Upper lobe of left lung (tissue), 6 donors: ENCODE data around the gene ANKRD63. TPM values are rescaled to one million over a fixed set of nuclear protein-coding genes. Genes with fewer than 3 reads are reported as not detected.

Experiments
- ATAC-seq, 2 donors: fragments of 200-7000 bp; cut with Tn5 transposase; one replicate each; pipeline ENCODE4 v1.9.1; 2022; ENCODE audit warnings: mild to moderate bottlenecking in 2 of 2, moderate library complexity in 2 of 2; ENCODE audit not compliant: low FRiP score in 2 of 2
- DNase-seq, 2 donors: peaks; one replicate each; pipeline ENCODE4 v3.0.0-alpha.2; 2019 to 2020
- H3K27ac ChIP-seq, 4 donors: fragments of 200-600 bp; sonication (generic); one replicate each; pipeline ENCODE4 v1.5.1; 2016 to 2019
- H3K27me3 ChIP-seq, 4 donors: fragments of 200-600 bp; sonication (generic); one replicate each; pipeline ENCODE4 v1.5.1; 2017 to 2019
- H3K36me3 ChIP-seq, 4 donors: fragments of 200-600 bp; sonication (generic); one replicate each; pipeline ENCODE4 v1.5.1; 2016 to 2019
- H3K4me1 ChIP-seq, 4 donors: fragments of 200-600 bp; sonication (generic); one replicate each; pipeline ENCODE4 v1.5.1; 2018 to 2019
- H3K4me3 ChIP-seq, 4 donors: fragments of 200-600 bp; sonication (generic); one replicate each; pipeline ENCODE4 v1.5.1; 2017 to 2019; ENCODE audit warnings: mild to moderate bottlenecking in 2 of 4, moderate library complexity in 1 of 4
- H3K9me3 ChIP-seq, 4 donors: fragments of 200-600 bp; sonication (generic); one replicate each; pipeline ENCODE4 v1.5.1; 2018 to 2019
- EP300 ChIP-seq, 4 donors: sonication (generic); formaldehyde crosslinking; IDR thresholded peaks; one replicate each; pipeline ENCODE4 v1.5.1; 2017; ENCODE audit warnings: antibody characterized with exemption in 4 of 4, control low read depth in 2 of 4
- POLR2A ChIP-seq, 4 donors: fragments of 450-650 bp; IDR thresholded peaks; one replicate each; pipeline ENCODE4 v1.5.1; 2016 to 2017; ENCODE audit warnings: antibody characterized with exemption in 4 of 4, mild to moderate bottlenecking in 2 of 4
- POLR2AphosphoS5 ChIP-seq, 2 donors: sonication (generic); formaldehyde crosslinking; IDR thresholded peaks; one replicate each; pipeline ENCODE4 v1.5.1; 2017; ENCODE audit warnings: antibody characterized with exemption in 2 of 2
- WGBS, 2 donors: methylation state at CpG; one replicate each; pipeline ENCODE4 v1.1.5; 2017 to 2018; 5-methylcytosine and 5-hydroxymethylcytosine counted together
- total RNA-seq, 6 donors: library from RNA; depleted of rRNA in 4 of 6; stranded (reverse); fragments of >200 nt in 4 of 6; gene quantifications; one replicate each; pipeline versions ENCODE4 v1.1.0 to v1.2.1, GENCODE V29; 2016 to 2021
- TF ChIP-seq, protein P1 (sequence below), 6 experiments: fragments of 450-650 bp in 4 of 6; fragments of 200-600 bp in 2 of 6; sonication (generic) in 2 of 6; IDR thresholded peaks; one replicate each; pipeline ENCODE4 v1.5.1; 2016 to 2019; ENCODE audit warnings: antibody characterized with exemption in 6 of 6
- donor health status: DM: no; HTN: no; CAD: no; lungs with moderate emphysema.
- donor health status: DM: no; HTN: yes; CAD: no; lungs with severe emphysema.

The ANKRD63 gene
- total RNA-seq, 6 donors from 2014 or later, result 5.2 TPM; not detected in 5

- TF ChIP-seq POLR2AphosphoS5 (IDR thresholded peaks at IDR 0.05), result no peak
- no peak for TF ChIP-seq EP300 (IDR thresholded peaks at IDR 0.05)
- no peak for TF ChIP-seq POLR2A (IDR thresholded peaks at IDR 0.05)
- TF ChIP-seq, protein P1, sequence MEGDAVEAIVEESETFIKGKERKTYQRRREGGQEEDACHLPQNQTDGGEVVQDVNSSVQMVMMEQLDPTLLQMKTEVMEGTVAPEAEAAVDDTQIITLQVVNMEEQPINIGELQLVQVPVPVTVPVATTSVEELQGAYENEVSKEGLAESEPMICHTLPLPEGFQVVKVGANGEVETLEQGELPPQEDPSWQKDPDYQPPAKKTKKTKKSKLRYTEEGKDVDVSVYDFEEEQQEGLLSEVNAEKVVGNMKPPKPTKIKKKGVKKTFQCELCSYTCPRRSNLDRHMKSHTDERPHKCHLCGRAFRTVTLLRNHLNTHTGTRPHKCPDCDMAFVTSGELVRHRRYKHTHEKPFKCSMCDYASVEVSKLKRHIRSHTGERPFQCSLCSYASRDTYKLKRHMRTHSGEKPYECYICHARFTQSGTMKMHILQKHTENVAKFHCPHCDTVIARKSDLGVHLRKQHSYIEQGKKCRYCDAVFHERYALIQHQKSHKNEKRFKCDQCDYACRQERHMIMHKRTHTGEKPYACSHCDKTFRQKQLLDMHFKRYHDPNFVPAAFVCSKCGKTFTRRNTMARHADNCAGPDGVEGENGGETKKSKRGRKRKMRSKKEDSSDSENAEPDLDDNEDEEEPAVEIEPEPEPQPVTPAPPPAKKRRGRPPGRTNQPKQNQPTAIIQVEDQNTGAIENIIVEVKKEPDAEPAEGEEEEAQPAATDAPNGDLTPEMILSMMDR (IDR thresholded peaks at IDR 0.05), result no peak
- WGBS, 2 donors, result 67 to 70% methylated on average over 16 to 17 of the region's 27 CpGs
- ATAC-seq (peak in 1 of 2 donors; percentile 6), DNase-seq (no peak)
- Histone ChIP-seq H3K4me3 (peak overlapping the region in 3 of 4 donors; percentile 46 to 71 (median 70)), H3K36me3 (no peaks in the 10 kb centered on the region), H3K27me3 (peaks cover 0 to 13% (median 0%) of the 10 kb centered on the region in 4 donors), H3K27ac (peak overlapping the region in 2 of 4 donors; percentile 54 to 64), H3K4me1 (peaks cover 18 to 30% (median 19%) of the 10 kb centered on the region in 4 donors), H3K9me3 (no peaks in the 10 kb centered on the region)
Measured at GRCh38 chr15:40252141-40252437, 30.8 kb downstream of the ANKRD63 start.

DNA sequence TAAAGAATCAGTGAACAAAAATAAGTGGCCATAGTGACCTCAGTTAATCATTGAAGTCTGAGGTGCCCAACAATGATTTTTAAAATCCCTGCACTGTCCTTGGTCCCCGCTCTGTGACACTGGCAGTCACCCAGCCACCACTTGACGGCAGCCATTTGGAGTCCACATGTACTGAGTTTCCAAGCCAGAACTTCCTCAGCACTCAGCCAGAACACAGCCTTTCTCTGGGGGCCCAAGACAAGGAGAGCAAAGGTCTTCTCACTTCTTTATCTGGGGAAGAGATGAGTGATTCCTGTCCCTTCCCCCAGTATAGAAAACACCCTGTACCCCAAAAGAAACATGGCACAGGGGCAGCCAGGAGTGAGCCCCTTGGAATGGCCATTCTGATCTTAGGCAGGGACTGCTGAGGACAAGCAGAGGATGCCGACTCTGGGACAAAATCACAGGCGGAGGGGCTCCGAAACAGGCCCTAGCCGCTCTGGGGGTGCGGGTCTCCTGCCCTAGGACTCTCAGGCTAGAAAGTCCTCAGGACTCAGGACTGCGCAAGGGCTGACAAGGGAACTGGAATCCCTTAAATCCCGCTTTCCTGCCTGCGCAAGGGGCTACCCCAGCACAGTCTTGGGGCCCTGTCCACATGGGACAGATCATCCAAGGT is 31.3 kb downstream of the ANKRD63 start:
- DNase-seq (no peak), ATAC-seq (no peak)
- peaks cover 18 to 30% (median 19%) of the 10 kb centered on the region in 4 donors for H3K4me1 ChIP-seq
- no peaks in the 10 kb centered on the region for H3K36me3 ChIP-seq
- H3K27ac ChIP-seq, result peak overlapping the region in 1 of 4 donors; percentile 54
- peak overlapping the region in 2 of 4 donors; percentile 70 to 71 for H3K4me3 ChIP-seq
- no peaks in the 10 kb centered on the region for H3K9me3 ChIP-seq
- TF ChIP-seq EP300 (IDR thresholded peaks at IDR 0.05) (no peak), POLR2AphosphoS5 (IDR thresholded peaks at IDR 0.05) (no peak), POLR2A (IDR thresholded peaks at IDR 0.05) (no peak)
- TF ChIP-seq, protein P1 (IDR thresholded peaks at IDR 0.05), result no peak
- H3K27me3 ChIP-seq, result peaks cover 0 to 13% (median 0%) of the 10 kb centered on the region in 4 donors
- 91 to 94% methylated on average over 5 to 10 of the region's 10 CpGs for WGBS, 2 donors

DNA sequence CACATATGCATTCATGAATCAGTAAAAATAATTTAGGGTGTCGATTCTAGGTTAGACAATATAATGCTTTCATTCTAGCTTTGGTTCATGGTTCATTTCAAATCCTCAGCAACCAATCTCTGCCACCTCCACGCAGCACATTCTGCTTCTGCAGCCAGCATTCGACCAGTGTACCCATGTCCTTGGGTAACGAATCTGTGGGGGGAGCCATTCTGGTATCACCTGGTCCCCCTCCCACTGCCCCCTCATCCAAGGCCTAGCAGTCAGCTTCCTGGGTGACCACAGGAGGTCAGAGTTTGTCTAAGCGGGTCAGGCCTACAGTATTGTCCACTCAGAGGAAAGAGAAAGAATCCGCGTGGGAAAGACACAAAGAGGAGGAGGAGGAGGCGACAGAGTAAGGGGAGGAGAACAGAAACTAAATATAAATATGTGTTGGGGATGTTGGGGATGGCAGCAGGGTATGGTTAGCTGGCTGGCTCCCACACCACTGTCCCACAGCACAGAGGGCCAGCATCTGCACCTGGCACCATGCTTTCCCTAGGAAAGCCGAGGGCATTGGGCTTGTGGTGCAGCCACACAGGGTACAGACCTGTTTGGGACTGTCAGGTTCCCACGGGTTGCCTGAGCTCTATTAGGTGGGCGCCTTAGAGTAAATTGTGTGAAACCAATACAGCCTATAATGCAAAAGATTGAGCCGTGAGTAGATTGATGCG is 31.9 kb downstream of the ANKRD63 start:
- Histone ChIP-seq H3K27ac (no peak overlapping the region), H3K4me1 (peaks cover 18 to 30% (median 19%) of the 10 kb centered on the region in 4 donors), H3K27me3 (peaks cover 0 to 13% (median 0%) of the 10 kb centered on the region in 4 donors), H3K36me3 (no peaks in the 10 kb centered on the region), H3K4me3 (no peak overlapping the region), H3K9me3 (no peaks in the 10 kb centered on the region)
- DNase-seq (no peak), ATAC-seq (no peak)
- TF ChIP-seq POLR2AphosphoS5 (IDR thresholded peaks at IDR 0.05) (no peak), EP300 (IDR thresholded peaks at IDR 0.05) (no peak), POLR2A (IDR thresholded peaks at IDR 0.05) (no peak)
- TF ChIP-seq, protein P1 (IDR thresholded peaks at IDR 0.05), result no peak
- 92 to 96% methylated on average over 13 of the region's 13 CpGs for WGBS, 2 donors

DNA sequence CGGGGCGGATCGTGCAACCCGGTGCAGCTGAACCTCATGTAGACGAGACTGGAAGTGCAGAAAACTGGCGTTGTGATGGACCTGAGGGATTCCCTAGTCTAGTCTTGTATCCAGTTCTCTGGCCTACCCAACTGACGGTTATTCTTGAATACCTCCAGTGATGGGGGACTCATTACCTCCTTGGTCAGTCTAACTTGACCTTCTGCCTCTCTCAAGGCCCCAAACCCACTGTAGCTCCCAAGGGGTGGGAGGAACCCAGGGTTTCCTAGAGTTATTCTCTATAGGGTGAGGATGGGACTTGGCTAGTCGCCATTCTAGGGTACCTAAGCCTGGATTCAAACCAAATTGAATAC is 32.6 kb downstream of the ANKRD63 start:
- Histone ChIP-seq H3K27ac (no peak overlapping the region), H3K36me3 (no peaks in the 10 kb centered on the region), H3K4me1 (peaks cover 18 to 30% (median 22%) of the 10 kb centered on the region in 4 donors), H3K9me3 (no peaks in the 10 kb centered on the region), H3K27me3 (peaks cover 0 to 13% (median 0%) of the 10 kb centered on the region in 4 donors), H3K4me3 (no peak overlapping the region)
- ATAC-seq (no peak), DNase-seq (no peak)
- WGBS, 2 donors, result 91 to 97% methylated on average over 8 of the region's 8 CpGs
- TF ChIP-seq POLR2A (IDR thresholded peaks at IDR 0.05), result no peak

- no peak for ATAC-seq
- Histone ChIP-seq H3K4me1 (peaks cover 18 to 31% (median 24%) of the 10 kb centered on the region in 4 donors), H3K9me3 (no peaks in the 10 kb centered on the region), H3K36me3 (no peaks in the 10 kb centered on the region), H3K27me3 (peaks cover 0 to 13% (median 0%) of the 10 kb centered on the region in 4 donors), H3K4me3 (no peak overlapping the region), H3K27ac (no peak overlapping the region)
- DNase-seq, result no peak
- 50 to 56% methylated on average over 11 of the region's 11 CpGs for WGBS, 2 donors
- TF ChIP-seq POLR2A (IDR thresholded peaks at IDR 0.05), result no peak
- TF ChIP-seq, protein P1 (IDR thresholded peaks at IDR 0.05), result no peak
- no peak for TF ChIP-seq EP300 (IDR thresholded peaks at IDR 0.05)
Measured at GRCh38 chr15:40249477-40250303, 33.2 kb downstream of the ANKRD63 start.
